Spleen (tissue), 11 donors: ENCODE results near the gene KIF27. TPM values are rescaled to one million over a fixed set of nuclear protein-coding genes. Genes with fewer than 3 reads are reported as not detected.

ENCODE experiments used
- DNase-seq: peaks from one replicate; pipeline ENCODE4 v3.0.0-alpha.2; 2020
- H3K27ac ChIP-seq, 8 donors: fragments of 200-600 bp; sonication (generic) in 7 of 8; 1 replicate in 4 of 8; 2 replicates in 4 of 8; pipeline versions ENCODE4 v1.5.0 to v1.8.0; 2016 to 2021; ENCODE audit warnings: inconsistent platforms in 4 of 8, mild to moderate bottlenecking in 4 of 8, moderate library complexity in 1 of 8
- H3K27me3 ChIP-seq, 7 donors: fragments of 200-600 bp; sonication (generic) in 6 of 7; replicated peaks in 1 of 7; 1 replicate in 4 of 7; 2 replicates in 3 of 7; pipeline versions ENCODE4 v1.5.0 to v1.8.0; 2016 to 2021; ENCODE audit warnings: inconsistent platforms in 3 of 7, mild to moderate bottlenecking in 1 of 7
- H3K36me3 ChIP-seq, 6 donors: fragments of 200-600 bp; sonication (generic) in 5 of 6; 1 replicate in 4 of 6; 2 replicates in 2 of 6; pipeline versions ENCODE4 v1.5.0 to v1.8.0; 2016 to 2021; ENCODE audit warnings: inconsistent platforms in 2 of 6
- H3K4me1 ChIP-seq, 6 donors: fragments of 200-600 bp; sonication (generic) in 5 of 6; 1 replicate in 3 of 6; 2 replicates in 3 of 6; pipeline versions ENCODE4 v1.5.0 to v1.8.0; 2016 to 2021; ENCODE audit warnings: inconsistent platforms in 3 of 6
- H3K4me3 ChIP-seq, 8 donors: fragments of 200-600 bp; sonication (generic) in 7 of 8; 1 replicate in 4 of 8; 2 replicates in 4 of 8; pipeline versions ENCODE4 v1.5.0 to v1.8.0; 2016 to 2021; ENCODE audit warnings: inconsistent platforms in 4 of 8, mild to moderate bottlenecking in 4 of 8, moderate library complexity in 2 of 8
- H3K9me3 ChIP-seq, 8 donors: fragments of 200-600 bp; sonication (generic) in 7 of 8; 1 replicate in 4 of 8; 2 replicates in 4 of 8; pipeline versions ENCODE4 v1.5.0 to v1.8.0; 2016 to 2021; ENCODE audit warnings: inconsistent platforms in 4 of 8
- POLR2A ChIP-seq, 3 donors: fragments of 450-650 bp; IDR thresholded peaks; one replicate each; pipeline ENCODE4 v1.5.1; 2017; ENCODE audit warnings: antibody characterized with exemption in 3 of 3, mild to moderate bottlenecking in 1 of 3
- POLR2AphosphoS5 ChIP-seq, 3 donors: sonication (generic); formaldehyde crosslinking; IDR thresholded peaks; one replicate each; pipeline ENCODE4 v1.5.1; 2017; ENCODE audit warnings: antibody characterized with exemption in 3 of 3
- WGBS, 5 donors: extraction: QIAGEN DNeasy Blood & Tissue Kit in 3 of 5; methylation state at CpG; one replicate each; pipeline versions ENCODE4 v1.1.5 to v1.1.7; 2013 to 2018; 5-methylcytosine and 5-hydroxymethylcytosine counted together
- intact Hi-C: fragments of 100-400 bp; cut with DNase I; formaldehyde crosslinking; loops from one replicate; pipeline ENCODE4 v1.15.0; 2023; ENCODE audit warnings: low total_unique reads
- polyA plus RNA-seq, 3 donors: library from polyadenylated mRNA; stranded (reverse); fragments of 200-250 nt; gene quantifications; one replicate each; pipeline ENCODE4 v1.2.1, GENCODE V29; 2013
- total RNA-seq, 7 donors: library from RNA; depleted of rRNA in 3 of 7; stranded (reverse); fragments of >200 nt in 3 of 7; fragmentation: NEBNext Ultra II Directional in 4 of 7; extraction: Animal tissue kit (Norgen Biotek cat#: 25700) in 4 of 7; gene quantifications; one replicate each; pipeline versions ENCODE4 v1.1.0 to v1.2.1, GENCODE V29; 2016 to 2021
- TF ChIP-seq, protein P1 (sequence below), 11 experiments: fragments of 200-600 bp in 7 of 11; fragments of 450-650 bp in 4 of 11; sonication (generic) in 4 of 11; IDR thresholded peaks in 8 of 11; conservative IDR thresholded peaks in 3 of 11; 1 replicate in 7 of 11; 2 replicates in 4 of 11; pipeline versions ENCODE4 v1.4.0 to v1.8.0; 2016 to 2021; ENCODE audit warnings: antibody characterized with exemption in 11 of 11, inconsistent platforms in 4 of 11, mild to moderate bottlenecking in 1 of 11
- donor health status: healthy with polysubstance abuse.
- donor health status: DM: no; HTN: no; CAD: no; lungs with moderate emphysema.
- donor health status: DM: no; HTN: no; CAD: no.
- donor health status: Bipolar disorder and iron deficiency.
- donor health status: healthy.
- donor health status: DM: no; HTN: no; CAD: no.
- donor health status: DM: yes; HTN: yes; CAD: no.

Gene KIF27
- total and polyA plus RNA-seq, 10 donors, result 0.83 to 11.3 (median 5.8) TPM

DNA sequence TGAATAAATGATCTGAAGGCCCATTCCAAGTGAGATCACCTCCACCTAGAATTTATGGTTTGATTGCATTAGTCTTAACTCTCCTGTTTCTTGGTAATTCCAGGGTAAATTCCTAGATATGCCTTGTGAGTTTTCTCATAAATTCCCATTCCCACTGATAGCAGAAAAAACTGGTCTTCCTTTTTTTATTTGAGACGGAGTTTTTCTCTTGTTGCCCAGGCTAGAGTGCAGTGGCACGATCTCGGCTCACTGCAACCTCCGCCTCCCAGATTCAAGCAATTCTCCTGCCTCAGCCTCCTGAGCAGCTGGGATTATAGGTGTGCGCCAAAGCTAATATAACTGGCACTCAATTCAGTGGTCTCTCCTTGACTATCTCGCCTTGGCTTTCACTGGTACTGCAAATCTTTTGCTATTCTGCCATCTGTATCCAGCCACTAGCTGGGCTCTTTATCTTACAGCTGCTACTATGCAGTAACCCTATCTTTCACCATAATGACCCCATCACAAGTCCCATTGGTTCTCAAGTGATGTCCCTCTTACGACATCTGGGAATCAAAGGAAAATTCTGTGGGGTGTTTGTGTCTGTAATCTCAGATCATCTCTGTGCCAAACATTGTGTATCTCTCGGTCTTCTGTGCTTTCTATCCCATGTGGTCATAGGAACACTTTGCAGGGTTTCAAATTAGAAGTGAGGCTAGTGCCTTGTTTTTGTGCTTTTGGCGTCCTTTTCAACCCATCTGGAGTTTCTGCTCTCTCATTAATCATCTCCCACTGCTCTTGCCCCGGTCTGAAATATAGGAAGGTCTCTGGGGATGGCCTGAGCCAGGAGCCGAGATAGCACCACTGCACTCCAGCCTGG lies 44.3 kb upstream of the KIF27 start:
- DNase-seq, result no peak
- intact Hi-C loops, result no loop called here
- peak overlapping the region in 2 of 8 donors; percentile 2 to 16 for H3K27ac ChIP-seq
- 74 to 85% (median 79%) methylated on average over 11 of the region's 11 CpGs for WGBS, 5 donors
- H3K27me3 ChIP-seq, result no peaks in the 10 kb centered on the region
- no peak for TF ChIP-seq POLR2A (IDR thresholded peaks at IDR 0.05)
- TF ChIP-seq POLR2AphosphoS5 (IDR thresholded peaks at IDR 0.05), result peak in 2 of 3 donors; percentile 52 to 71
- TF ChIP-seq, protein P1, sequence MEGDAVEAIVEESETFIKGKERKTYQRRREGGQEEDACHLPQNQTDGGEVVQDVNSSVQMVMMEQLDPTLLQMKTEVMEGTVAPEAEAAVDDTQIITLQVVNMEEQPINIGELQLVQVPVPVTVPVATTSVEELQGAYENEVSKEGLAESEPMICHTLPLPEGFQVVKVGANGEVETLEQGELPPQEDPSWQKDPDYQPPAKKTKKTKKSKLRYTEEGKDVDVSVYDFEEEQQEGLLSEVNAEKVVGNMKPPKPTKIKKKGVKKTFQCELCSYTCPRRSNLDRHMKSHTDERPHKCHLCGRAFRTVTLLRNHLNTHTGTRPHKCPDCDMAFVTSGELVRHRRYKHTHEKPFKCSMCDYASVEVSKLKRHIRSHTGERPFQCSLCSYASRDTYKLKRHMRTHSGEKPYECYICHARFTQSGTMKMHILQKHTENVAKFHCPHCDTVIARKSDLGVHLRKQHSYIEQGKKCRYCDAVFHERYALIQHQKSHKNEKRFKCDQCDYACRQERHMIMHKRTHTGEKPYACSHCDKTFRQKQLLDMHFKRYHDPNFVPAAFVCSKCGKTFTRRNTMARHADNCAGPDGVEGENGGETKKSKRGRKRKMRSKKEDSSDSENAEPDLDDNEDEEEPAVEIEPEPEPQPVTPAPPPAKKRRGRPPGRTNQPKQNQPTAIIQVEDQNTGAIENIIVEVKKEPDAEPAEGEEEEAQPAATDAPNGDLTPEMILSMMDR (IDR thresholded peaks at IDR 0.05 in 8 of 11, conservative IDR thresholded peaks at IDR 0.05 in 3 of 11), result no peak
- no peaks in the 10 kb centered on the region for H3K9me3 ChIP-seq
- H3K4me3 ChIP-seq, result no peak overlapping the region
- H3K36me3 ChIP-seq, result peaks cover 0 to 52% (median 48%) of the 10 kb centered on the region in 6 donors
- H3K4me1 ChIP-seq, result peaks cover 0 to 15% (median 6%) of the 10 kb centered on the region in 6 donors

DNA sequence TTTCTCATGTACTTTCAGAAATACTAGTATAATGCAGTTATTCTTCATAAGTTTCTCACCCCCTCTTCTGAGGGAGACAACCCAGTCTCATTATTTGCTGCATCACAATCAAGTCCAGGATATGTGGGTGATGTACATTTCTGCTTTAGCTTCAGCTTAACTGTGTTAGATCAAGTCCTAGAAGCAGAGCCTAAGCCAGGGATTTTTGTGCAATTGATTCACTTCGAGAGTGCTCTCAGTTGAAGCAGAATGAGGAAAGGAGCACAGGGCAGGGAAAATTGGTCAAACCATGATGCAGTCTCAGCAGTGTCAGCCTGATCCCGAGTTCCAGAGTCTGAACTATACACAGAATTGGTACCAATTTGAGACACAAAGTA lies 43.7 kb upstream of the KIF27 start:
- peak in 1 of 3 donors; percentile 32 for TF ChIP-seq POLR2AphosphoS5 (IDR thresholded peaks at IDR 0.05)
- TF ChIP-seq POLR2A (IDR thresholded peaks at IDR 0.05), result no peak
- Histone ChIP-seq H3K4me1 (peaks cover 0 to 11% (median 3%) of the 10 kb centered on the region in 6 donors), H3K36me3 (peaks cover 0 to 46% (median 42%) of the 10 kb centered on the region in 6 donors), H3K9me3 (no peaks in the 10 kb centered on the region), H3K4me3 (no peak overlapping the region), H3K27me3 (no peaks in the 10 kb centered on the region), H3K27ac (peak overlapping the region in 3 of 8 donors; percentile 2 to 43 (median 16))
- WGBS, 5 donors, result 68 to 76% (median 69%) methylated on average over 2 of the region's 2 CpGs
- no peak for DNase-seq
- intact Hi-C loops, result no loop called here

DNA sequence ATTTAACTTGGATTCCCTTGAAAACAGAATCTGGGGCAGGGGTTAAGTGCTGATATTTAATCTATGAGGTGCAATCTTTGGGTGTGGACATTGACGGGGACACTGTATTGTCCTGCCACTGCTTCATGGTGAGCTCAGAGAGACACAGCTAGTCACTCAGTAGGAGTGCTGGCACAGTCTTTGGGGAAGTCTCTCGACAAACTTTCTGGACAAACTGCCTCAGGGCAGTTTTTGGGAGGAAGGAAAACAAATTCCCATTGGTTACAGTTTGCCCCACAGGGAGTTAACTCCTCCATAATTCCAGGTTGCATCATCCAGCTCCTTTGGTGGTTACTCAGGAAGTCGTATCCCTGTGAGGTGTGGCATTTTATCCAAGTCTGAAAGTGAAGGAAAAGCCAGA lies 40.9 kb upstream of the KIF27 start:
- Histone ChIP-seq H3K27ac (no peak overlapping the region), H3K4me1 (peaks cover 0 to 8% (median under 1%) of the 10 kb centered on the region in 6 donors), H3K9me3 (no peaks in the 10 kb centered on the region), H3K27me3 (no peaks in the 10 kb centered on the region), H3K4me3 (no peak overlapping the region), H3K36me3 (peaks cover 0 to 18% (median 14%) of the 10 kb centered on the region in 6 donors)
- intact Hi-C loops, result no loop called here
- TF ChIP-seq POLR2A (IDR thresholded peaks at IDR 0.05), result no peak
- TF ChIP-seq, protein P1 (IDR thresholded peaks at IDR 0.05 in 8 of 11, conservative IDR thresholded peaks at IDR 0.05 in 3 of 11), result no peak
- no peak for TF ChIP-seq POLR2AphosphoS5 (IDR thresholded peaks at IDR 0.05)
- 64 to 85% (median 71%) methylated on average over 3 of the region's 3 CpGs for WGBS, 5 donors
- DNase-seq, result no peak

DNA sequence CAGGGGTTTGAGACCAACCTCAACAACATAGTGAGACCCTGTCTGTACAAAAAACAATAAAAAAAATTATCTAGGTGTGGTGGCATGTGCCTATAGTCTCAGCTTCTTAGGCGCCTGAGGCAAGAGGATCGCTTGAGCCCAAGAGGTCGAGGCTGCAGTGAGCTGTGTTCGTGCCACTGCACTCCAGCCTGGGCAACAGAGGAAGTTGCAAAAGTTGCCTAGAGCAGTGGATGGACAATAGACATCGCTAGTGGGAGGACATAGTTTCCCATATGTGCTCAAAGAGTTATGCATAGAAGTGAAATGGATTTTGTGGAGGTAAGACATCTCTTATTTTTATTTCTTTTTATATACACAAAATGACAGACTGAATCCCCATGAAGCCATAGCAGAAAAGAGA lies 39.8 kb upstream of the KIF27 start:
- Histone ChIP-seq H3K27me3 (no peaks in the 10 kb centered on the region), H3K4me3 (no peak overlapping the region), H3K36me3 (peaks cover 0 to 6% (median 4%) of the 10 kb centered on the region in 6 donors), H3K4me1 (peaks cover 0 to 15% (median 5%) of the 10 kb centered on the region in 6 donors), H3K27ac (no peak overlapping the region), H3K9me3 (no peaks in the 10 kb centered on the region)
- DNase-seq, result no peak
- intact Hi-C loops, result no loop called here
- no peak for TF ChIP-seq POLR2A (IDR thresholded peaks at IDR 0.05)
- TF ChIP-seq, protein P1 (IDR thresholded peaks at IDR 0.05 in 8 of 11, conservative IDR thresholded peaks at IDR 0.05 in 3 of 11), result no peak
- TF ChIP-seq POLR2AphosphoS5 (IDR thresholded peaks at IDR 0.05), result no peak
- WGBS, 5 donors, result 57 to 90% (median 77%) methylated on average over 5 of the region's 5 CpGs
